ENCODE results near the gene FMN1.

Gene FMN1

DNA sequence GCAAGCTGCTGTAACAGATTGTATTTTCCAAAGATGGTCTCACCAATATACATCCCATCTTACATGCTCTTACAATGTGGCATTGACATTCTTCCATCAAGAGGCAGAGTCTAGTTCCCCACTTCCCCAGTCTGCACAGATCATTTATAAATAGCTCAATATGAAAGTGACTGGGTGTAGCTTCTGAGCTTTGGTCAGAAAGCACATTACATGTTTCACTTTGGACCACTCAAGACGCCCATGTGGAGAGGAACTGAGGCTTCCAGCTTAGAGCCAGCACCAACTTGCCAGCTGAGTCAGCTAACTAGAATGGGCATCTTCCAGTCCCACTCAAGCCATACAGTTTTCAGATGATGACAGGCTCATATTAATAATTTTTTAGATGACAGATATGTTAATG is 431.2 kb downstream of the FMN1 start:
- DNase-seq (ENCODE audit: low spot score), result no peak

DNA sequence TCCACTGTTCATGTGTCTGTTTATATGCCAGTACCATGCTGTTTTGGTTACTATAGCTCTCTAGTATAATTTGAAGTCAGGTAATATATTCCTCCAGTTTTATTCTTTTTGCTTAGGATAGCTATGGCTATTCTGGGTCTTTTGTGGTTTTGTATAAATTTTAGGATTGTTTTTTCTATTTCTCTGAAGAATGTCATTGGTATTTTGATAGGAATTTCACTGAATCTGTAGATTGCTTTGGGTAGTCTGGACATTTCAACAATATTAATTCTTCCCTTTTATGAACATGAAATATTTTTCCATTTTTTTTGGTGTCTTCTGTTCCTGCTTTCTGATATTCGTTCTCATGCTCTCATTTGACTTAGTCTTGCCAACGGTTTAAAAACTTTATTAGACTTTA is 437.1 kb downstream of the FMN1 start:
- no peak for DNase-seq (ENCODE audit: low spot score)

DNA sequence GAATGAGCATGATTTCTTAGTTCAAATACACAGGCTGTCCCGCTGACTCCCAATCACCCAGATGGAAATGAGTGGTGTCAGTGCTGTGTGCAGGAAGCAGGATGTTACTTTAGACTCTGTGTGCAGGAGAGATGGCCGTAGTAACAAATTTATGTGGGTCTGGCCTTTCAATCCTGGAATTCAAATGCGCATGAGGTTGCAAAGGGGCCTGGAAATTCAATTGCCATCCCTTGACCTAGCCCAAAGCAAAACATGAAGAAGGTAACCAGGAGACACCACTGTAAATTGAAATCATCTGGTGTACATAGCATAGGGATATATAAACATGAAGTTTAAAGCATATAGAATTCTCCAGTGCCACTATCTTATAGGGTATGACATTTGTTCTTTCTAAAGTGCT is 443.5 kb downstream of the FMN1 start:
- DNase-seq (ENCODE audit: low spot score), result no peak

DNA sequence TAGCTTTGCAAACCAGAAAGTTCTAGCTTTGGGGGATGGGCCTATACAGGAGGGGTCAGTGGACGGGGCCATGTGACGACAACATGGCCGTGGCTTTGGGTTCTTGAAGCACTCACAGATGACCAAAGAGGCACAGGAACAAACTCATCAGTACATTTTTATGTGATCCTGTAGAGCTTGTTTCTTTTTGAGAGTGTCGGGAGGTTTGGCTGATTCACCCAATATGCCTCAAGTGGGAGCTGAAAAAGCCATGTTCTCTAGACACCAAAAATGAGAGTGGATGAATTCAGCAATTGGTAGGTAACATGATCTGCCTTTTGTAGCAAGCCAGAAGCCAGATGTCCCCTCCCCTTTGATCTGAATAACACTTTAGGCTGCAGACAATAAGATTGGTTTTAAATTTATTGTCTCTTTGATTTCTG is 446.6 kb downstream of the FMN1 start:
- no peak for DNase-seq (ENCODE audit: low spot score)

DNA sequence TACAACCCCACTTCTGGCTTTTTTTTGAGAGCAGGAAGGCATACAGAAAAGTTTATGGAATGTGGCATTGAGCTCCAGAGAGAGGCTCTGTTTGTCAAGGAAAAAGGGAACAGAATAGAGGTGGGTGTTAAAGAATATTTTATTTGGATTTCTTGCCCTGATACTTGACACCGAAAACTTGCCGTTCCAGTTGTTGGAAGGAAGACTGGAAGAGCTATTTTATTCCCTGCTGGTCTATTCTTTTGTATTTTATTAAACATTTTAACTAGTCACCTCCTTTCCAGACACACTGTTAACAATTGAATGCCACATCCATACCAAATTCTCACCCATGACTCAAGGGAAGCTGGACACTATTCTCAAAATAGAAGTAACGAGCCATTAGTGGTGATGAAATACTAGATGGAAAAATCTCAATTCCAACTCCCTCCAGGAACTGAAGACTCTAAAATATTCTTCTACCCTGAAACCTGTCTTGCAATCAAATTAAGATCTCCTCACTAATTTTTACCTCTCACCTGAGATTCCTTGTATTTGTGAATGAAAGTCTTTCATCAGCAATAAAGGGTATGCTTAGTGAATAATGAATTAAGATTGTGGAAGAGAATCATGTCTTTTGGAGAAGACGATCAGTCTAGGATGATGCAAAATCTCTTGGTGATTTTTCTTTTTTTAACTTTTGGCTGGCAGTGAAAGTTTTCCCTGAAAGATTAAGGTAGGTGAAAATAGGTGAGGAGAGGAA is 448.2 kb downstream of the FMN1 start:
- DNase-seq (ENCODE audit: low spot score), result no peak

DNA sequence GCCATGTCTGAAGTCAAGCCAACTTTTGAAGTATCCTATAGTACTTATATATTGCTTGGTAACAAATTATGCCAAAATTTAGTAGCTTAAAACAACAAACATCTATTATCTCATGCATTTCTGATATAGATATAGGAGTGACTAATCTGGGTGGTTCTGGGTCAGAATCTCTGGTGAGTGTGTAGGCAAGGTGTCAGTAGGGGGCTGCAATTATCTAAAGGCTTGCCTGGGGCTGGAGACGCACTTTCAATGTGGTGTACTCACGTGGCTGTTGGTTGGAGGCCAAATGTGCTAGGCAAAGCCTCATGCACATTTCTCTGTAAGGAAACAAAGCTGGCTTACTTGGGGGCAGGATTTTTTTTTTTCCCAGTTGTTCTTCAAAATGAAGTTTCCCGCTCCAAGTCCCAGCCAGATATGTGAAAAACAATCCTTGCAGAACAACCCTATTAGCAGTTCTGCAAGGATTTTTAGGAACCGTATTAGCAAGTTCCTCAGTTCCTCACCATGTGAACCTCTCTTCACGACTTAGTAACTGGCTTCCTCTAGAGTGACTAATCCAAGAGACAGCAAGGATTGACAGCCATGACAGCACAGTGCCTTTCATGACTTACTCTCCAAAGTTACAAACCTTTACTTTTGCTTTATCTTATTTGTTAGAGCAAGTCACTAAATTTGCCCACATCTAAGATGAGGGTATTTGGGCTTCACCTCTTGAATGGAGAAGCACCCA is 450.9 kb downstream of the FMN1 start:
- peak; percentile 9 for DNase-seq (ENCODE audit: low spot score)

DNA sequence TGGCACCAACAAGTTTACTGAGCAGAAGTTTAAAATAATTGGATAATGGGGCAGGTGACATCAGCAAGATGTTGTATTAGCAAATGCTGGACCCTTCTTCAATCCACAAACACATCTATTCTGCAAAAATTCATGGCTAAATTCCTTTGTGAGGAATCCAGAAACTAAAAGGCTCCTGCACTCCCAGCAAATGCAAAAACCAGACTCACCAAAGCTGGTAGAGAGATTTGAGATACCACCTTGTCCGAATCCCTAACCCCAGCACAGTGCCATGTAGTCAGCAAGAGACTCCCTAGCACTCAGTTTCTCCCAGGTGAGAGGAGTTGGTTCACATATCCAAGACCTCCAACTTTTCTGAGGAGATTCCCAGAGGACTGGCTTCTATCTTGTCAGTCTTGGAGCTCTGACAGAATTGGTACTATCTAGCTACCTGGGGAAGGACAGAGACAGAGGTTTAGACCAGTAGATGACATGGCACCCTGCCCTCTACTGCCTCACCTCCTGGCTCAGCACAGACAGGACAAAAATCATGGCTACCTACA is 454.9 kb downstream of the FMN1 start:
- DNase-seq (ENCODE audit: low spot score), result no peak

DNA sequence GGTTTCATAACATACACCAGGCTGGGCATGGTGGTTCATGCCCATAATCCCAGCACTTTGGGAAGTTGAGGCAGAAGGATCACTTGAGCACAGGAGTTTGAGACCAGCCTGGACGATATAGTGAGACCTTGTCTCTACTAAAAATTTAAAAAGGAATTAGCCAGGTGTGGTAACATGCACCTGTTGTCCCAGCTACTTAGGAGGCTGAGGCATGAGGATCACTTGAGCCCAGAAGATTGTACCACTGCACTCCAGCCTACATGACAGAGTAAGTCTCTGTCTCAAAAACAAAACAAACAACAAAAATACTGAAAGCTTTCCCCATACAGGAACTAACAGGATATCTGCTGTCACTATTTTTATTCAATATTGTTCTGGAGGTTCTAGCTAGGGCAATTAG is 455.8 kb downstream of the FMN1 start:
- DNase-seq (ENCODE audit: low spot score), result no peak

DNA sequence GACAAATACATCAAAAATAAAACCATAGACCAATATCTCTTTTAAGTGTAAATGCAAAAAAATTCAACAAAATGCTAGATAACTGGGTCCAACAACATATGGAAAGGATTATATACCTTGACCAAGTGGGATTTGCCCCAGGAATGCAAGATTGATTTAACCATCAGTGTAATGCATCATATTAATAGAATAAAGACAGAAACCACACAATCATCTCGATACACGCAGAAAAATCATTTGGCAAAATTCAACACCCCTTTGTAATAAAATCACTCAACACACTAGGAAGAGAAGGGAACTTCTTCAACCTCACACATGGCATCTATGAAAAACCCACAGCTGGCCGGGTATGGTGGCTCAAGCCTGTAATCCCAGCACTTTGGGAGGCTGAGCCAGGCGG is 457.2 kb downstream of the FMN1 start:
- DNase-seq (ENCODE audit: low spot score), result no peak

DNA sequence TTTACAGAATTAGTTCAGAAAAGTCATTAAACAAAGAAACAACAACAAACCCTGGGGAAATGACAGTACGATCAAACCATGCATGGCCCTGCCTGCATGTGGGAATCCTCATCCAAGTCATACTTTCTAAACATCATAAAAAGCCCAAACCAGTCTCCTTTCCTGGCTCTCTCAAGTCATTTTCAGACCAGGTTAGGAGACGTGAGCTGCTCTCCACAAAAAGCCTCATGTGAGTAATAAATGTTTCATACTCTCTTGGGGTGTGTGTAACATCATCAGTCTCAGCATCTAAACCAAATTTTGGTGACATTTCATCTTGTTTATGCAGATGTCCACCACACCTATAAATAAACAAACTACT is 457.8 kb downstream of the FMN1 start:
- DNase-seq (ENCODE audit: low spot score), result no peak

DNA sequence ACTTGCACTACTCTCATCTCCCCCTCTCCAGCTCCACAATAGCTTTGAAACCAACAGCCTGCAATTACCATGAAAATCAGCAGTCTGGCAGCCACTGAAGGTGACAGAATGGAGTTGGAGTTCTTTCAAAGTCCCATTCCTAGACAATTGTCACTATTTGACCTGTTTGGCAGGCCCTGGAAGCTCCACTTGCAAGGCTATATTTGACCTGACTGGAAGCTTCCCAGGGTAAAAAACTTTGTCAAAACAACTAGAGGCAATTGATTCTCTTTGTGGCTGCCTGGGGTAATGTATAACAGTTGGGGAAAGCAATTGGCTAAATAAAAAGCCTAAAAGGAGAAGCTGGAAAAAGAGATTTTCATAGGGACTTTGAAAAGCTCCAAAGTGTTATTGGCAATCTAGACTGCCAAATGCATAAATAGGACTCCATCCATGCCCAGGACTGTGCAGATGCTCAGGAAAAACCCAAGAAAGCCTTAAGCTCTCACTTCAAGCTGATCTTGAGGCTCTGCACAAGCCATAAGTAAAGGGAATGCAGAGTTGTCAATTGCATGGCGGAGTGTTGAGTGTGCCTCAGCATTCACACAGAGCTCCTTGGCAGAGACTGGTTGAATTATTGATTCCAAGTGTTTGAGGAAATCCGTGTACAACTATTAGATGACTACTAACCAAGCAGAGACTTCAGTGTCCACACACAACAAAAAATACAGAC is 458.4 kb downstream of the FMN1 start:
- DNase-seq (ENCODE audit: low spot score), result no peak

DNA sequence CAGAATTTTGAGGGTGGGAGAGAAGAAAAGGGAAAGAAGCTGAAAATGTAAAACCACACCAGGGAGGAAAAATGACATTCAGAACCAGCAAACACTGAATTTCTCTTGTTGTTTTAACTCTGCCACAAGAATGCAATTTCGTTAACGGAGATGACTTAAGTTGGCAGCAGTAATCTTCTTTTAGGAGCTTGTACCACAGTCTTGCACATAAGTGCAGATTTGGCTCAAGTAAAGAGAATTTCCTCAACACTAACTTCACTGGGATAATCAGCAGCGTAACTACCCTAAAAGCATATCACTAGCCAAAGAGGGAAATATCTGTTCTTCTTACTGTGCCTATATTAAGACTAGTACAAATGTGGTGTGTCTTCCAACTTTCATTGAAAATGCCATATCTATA is 461.2 kb downstream of the FMN1 start:
- DNase-seq (ENCODE audit: low spot score), result no peak

DNA sequence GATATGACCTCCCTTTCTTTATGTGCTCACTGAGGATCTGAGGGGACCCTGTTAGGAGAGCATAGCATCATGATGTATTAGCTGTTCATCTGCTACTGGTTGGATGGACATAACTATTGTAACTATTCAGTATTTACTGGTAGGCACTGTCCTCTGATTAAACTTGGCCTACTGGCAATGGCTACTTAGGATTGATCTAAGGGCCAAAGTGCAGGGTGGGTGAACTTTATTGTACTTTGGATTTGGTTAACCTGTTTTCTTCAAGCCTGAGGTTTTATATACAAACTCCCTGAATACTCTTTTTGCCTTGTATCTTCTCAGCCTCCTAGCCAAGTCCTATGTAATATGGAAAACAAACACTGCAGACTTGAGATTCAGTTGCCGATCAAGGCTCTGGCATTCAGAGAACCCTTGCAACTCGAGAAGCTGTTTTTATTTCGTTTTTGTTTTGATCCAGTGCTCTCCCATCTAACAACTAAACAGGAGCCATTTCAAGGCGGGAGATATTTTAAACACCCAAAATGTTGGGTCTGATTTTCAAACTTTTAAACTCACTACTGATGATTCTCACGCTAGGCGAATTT is 461.8 kb downstream of the FMN1 start:
- no peak for DNase-seq (ENCODE audit: low spot score)

DNA sequence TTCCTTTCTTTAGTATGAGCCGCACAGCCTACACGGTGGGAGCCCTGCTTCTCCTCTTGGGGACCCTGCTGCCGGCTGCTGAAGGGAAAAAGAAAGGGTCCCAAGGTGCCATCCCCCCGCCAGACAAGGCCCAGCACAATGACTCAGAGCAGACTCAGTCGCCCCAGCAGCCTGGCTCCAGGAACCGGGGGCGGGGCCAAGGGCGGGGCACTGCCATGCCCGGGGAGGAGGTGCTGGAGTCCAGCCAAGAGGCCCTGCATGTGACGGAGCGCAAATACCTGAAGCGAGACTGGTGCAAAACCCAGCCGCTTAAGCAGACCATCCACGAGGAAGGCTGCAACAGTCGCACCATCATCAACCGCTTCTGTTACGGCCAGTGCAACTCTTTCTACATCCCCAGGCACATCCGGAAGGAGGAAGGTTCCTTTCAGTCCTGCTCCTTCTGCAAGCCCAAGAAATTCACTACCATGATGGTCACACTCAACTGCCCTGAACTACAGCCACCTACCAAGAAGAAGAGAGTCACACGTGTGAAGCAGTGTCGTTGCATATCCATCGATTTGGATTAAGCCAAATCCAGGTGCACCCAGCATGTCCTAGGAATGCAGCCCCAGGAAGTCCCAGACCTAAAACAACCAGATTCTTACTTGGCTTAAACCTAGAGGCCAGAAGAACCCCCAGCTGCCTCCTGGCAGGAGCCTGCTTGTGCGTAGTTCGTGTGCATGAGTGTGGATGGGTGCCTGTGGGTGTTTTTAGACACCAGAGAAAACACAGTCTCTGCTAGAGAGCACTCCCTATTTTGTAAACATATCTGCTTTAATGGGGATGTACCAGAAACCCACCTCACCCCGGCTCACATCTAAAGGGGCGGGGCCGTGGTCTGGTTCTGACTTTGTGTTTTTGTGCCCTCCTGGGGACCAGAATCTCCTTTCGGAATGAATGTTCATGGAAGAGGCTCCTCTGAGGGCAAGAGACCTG is 463.5 kb downstream of the FMN1 start:
- peak; percentile 91 for DNase-seq (ENCODE audit: low spot score)

DNA sequence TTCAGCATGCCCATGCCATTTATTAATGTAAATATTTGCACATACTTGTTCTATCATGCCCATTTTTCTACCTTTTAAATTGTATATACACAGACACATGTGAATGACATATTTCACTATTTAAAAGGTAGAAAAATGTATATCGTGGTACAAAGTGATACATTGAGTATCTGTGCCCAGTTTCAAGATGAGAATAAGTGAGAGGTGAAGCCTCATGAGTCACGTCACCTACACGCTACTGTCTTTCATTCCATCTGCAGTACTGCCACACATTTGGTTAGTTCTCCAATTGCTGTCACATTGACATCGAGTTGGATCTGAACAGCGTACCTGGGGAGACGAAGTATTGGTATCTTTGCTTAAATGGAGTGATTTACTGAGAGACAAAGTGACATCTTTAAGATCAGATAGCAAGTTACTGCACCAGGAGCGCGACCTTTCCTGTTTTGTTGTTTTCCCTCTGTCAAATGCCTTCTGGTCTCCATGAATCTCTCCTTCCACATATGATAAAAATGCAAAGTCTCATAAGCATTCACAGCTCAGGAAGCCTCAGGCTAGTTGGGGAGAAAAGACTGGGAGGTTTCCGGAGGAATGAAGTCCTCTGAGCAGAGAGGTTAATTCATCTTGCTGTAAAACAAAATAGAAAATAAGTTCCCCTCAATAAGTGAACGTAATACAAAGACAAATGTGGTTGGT is 464.7 kb downstream of the FMN1 start:
- DNase-seq (ENCODE audit: low spot score), result no peak

DNA sequence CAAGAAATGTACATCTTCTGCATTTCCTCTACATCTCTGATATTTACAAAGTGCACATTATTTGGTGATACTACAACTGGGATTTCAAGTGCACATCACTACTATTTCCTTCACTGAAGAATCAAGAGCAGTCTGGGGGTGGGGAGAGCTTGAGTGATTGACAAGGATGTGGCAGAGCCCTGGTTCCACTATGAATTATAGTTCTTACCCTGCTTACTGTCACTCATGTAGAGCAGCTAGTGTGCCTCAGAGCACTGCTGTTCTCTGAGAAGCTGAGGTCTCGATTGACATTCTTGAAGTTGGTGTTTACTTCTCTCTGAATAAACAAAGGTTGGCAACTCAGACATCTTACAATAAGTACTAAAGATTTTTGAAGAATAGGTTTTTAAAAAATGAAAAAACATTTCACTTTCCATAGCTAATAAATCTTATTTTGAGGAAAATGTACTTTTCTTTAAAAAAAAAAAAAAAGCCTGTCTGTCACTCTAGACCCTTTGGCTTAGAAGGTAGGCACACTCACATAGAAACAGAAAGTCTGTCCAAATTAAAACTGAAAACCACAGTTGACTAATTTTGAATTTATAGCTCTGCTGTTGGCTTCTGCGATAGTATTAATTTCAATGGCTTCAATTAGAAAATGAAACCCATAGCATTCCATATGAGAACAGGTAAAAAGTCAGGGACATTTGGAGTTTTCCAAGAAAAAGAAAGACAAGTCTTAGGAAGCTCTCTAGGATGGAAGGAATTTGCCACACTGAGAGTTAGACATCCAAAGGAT is 471.2 kb downstream of the FMN1 start:
- DNase-seq (ENCODE audit: low spot score), result no peak

DNA sequence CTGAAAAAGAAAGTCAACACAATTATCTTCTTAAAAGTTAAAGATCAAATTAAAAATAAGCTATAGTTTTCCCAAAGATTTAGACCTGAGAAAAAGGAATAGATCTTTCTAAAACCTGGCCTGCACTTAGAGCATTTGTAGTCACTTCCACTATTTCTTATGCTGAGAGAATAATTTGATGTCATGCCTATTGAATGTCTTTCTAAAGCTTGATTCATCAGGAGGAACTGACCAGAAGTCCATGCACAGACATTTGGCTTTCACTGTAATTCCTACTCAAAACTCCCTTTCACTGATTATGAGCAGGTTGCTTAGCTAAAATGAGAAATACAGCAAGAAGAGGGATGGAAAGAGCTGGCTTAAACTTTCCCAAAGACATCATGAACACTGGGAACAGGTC is 472.4 kb downstream of the FMN1 start:
- no peak for DNase-seq (ENCODE audit: low spot score)

DNA sequence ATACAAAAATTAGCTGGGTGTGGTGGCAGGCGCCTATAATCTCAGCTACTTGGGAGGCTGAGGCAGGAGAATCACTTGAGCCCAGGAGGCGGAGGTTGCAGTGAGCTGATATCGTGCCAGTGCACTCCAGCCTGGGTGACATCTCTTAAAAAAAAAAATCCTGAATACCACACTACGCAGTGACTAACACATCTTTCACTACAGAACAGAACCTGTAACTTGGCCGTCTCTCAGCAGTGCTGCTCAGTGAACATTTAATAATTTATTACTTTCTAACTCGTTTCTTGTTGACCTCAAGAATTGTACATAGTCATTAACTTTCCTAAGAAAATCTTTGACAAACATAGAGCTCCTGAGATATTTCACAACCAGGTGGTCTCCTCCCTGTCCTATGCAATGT is 472.9 kb downstream of the FMN1 start:
- DNase-seq (ENCODE audit: low spot score), result no peak

DNA sequence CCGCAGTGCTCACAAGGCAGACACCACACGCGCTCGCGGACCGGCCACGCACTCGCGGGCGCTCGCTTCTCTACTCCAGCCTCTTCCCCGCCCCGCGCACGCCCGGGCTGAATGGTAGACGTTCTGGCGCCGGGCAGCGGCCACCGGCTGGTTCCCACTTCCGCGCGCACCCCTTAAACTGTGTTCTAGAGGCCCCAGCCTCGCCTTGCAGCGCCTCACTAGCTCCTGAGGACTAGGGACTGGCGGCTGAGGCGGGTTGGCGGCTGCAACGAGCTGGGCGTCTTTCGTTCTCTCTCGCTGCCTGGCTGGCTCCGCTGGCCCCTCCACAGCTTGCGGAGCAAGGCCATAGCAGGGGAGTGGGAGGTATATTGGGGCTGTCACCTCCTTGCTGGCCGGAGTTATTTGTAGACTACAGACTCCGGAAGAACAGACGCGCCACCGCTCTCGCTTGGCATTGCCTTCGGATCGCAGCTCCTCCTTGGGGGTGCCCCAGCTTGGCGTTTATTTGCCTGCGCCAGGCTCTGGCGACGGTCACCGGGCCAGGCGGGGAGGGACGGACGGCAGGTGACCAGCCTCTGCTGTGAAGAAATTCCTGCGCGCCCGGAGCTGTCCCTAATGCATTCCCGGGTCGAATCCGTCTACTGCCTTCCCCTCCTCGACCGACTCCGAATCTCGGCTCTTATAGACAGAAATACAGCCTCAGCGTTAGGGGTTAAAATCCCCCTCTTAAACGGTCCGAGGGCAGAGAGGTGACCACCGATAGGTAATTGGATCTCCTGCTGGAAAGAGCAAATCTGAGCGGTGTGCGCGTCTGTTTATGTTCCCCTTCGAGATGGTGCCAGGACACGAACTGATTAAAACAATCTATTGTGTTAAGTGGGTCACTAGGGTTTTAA is 475.4 kb downstream of the FMN1 start:
- DNase-seq (ENCODE audit: low spot score), result peak; percentile 13
